Stimulated activated CD4-positive, alpha-beta T cell treated with anti-CD3 and anti-CD28 coated beads, Interleukin-1b, Interleukin-23, amount 100 ng/mL, for 24 hours (primary cell): ENCODE measurements around the gene MAPK8IP3.
"Not testable (repeated sequence)": the region's sequence is repeated elsewhere in the genome, so short reads cannot be mapped to it uniquely, and the experiment has no call there.

Source experiments
- DNase-seq, 4 experiments: peaks; one replicate each; pipeline ENCODE4 v3.0.0-alpha.2; 2020; ENCODE audit warnings: low read depth in 4 of 4, low spot score in 1 of 4

The MAPK8IP3 gene

DNA sequence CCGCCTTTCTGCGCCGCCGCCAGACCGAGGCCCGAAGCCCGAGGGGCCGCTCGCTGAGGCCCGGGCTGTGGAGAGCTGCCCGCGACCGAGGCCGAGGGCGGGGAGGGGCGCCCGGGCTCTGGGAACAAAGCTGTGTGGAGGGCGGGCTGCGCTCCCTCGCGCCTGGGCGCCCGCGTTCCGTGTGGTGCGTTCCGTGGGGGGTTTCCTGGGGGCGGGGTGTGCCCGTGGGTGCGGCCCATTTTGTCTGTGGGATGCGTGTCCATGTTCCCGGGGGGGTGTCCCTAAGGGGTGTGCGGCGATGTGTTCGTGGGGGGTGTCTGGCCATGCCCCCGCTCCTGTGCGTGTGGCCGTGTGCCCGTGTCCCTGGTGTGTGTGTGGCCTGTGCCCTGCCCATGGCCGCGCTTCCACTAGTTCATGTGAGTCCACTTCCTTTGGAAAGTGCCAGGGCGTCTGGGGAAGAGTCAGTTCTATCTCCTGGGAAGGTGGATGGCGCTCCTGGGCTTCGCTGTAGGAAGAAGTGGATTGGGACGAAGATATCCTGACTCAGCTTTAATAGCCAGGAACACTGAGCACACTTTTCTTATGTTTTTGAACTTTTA is 27.4 kb upstream of the MAPK8IP3 start:
- DNase-seq: peak in 3 of 4 experiments; percentile 17 to 30 (median 17)

DNA sequence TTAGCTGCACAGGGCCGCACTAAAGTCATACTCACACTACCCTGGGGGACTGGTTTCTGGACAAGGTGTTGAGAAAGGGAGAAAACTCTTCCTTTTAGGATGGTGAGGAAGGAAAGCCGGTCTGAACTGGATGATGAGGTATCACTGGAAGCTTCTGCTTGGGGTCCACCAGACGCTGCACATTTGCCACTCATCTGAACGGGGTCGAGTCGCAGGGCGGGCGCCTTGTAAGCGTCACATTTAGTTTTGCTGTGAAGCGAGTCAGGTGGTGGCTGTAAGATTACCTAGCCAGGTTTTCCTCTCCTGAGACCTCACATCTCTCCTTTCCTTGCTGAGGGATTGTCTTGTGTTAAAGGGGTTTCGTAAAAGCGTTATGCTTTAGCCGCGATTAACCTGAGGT is 25.6 kb upstream of the MAPK8IP3 start:
- no peak for DNase-seq

DNA sequence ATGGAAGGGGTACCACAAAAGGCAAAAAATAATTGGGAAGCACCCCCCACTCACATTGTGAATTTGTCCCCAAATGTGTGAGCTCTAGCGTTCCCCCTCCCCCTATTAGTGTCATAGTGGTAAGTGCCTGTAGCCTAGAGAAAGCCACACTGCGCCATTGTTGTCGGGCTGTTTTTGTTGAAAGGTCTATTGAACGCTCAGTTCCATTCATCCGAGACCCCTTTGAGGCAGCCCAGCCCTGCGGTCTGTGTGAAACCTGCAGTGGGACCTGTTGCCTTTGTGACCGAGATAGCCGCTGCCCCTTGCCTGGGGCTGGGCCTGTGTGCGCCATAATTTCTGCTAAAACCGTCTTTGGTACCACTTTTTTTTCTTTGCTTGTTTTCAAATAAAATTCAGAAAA is 25.0 kb upstream of the MAPK8IP3 start:
- no peak for DNase-seq

DNA sequence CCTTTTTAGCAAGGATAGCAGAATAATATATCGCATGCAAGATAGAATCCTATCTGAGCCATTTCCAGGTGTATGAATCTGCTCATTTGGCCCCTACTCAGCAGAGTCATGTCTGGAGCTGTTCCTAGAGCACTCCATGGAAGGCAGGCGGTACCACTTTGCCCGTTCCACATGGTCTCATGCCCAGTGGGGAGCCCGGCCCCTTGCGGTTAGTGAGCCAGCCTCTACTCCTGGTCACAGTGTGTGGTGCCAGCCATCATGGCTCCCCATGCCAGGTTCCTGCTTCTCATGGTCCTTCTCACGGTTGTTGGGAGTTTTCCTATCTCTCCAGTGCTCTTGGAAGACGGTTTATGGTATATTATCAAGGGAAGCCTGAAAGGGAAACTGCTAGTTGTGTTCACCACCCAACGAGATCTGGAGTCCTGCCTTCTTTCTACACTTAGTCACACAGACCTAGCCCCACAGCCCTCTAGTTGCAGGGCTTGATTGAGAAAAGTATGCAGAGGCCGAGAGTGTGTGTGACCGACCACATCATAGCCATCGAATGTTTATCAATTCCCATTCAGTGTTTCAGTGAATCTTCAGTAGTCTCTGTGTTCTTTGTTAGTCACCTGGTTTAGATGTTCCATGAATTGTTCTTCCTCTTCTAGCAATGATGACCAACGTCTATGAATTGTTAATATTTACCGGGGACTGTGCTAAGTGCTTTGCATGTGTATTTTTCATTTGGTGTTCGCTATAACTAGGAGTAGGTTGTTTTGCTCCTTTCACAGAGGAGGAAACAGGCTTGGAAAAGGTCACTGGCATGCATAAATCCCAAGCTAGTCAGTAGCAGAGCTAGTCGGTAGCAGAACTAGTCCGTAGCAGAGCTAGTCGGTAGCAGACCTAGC is 18.3 kb upstream of the MAPK8IP3 start:
- DNase-seq: no peak

DNA sequence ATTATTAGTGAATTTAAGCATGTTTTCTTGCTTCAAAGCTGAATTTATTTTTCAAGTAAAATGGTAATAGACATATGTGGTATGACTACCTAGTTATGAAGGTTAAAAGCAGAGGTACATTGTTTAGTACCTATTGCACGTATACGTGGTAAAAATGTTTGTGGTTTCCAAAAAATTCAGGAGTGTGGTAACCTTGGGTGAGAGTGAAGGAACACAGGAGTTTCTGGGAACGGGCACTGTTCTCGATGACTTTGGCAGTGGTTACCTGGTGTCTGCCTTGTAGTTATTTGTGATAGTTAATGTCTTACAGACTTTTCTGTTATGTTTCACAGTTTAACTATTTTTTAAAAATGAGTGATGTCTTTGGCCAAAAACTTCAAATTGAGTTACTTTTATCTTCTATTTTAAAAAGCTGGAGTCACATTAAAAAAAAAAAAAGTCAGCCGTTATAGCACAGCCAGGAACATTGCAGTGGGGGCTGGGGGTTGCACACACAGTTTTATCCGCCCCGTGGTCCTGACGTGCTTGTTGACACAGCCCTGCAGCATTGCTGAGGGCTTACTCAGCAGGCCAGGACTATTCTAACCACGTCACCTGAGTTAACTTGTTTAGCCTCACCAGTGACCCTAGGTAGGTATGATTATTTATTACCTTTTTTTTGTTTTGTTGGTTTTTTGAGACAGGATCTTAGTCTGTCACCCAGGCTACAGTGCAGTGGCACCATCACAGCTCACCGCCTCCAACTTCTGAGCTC is 17.0 kb upstream of the MAPK8IP3 start:
- no peak for DNase-seq

DNA sequence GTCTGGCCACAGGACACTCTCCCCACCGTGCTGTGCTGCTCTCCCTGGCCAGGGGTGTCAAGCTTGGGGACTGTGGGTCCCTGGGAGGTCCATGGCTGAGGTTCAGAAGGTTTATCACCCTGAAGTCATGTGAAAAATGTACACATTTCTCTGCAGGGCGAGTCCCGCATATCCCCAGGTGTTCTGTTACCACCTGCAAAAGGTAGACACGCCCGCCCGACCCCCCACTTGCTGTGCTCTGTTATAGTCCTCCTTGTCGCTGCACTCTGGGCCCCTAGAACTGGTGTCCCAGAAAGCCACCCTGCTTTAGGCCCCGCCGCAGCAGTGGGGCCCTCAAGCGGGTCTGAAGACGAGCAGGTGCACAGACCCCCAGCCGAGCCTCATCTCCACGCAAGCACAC is 16.1 kb upstream of the MAPK8IP3 start:
- DNase-seq: no peak

DNA sequence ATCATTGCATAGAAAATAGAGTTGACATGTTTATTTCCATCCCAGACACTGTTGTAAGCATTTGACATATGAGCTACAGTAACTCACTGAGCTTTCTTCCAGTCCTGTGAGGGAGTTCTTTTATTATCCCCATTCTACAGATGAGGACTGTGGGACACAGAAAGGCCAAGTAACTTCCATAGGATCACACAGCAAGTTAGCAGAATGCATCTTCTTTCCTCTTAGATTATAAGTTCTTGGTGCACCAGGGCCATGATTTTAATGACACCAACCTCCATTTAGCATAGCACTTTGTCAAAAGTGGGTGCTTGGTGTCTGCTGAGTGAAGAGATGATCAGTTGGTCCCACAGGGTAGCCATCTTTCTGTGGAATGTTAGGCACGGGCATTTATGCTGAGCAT is 15.2 kb upstream of the MAPK8IP3 start:
- DNase-seq: no peak

DNA sequence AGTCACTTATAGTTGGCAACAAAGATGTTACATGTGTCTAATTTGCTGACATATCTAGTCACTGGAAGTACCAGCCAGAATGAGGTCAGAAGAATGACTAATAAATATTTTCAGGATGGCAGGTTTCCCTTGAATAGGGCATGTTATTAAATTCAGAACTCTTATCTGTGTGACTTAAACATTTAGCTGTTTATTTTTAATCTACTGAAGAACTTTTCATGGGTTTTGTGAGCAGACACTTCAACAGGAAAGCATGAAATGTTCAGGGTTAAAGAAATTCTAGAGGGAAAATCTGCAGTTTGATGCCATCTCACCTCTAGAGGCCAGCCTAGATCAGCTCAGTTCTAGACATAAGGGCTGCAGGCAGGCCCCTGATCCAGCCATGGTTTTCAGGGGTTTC is 14.7 kb upstream of the MAPK8IP3 start:
- DNase-seq: no peak

DNA sequence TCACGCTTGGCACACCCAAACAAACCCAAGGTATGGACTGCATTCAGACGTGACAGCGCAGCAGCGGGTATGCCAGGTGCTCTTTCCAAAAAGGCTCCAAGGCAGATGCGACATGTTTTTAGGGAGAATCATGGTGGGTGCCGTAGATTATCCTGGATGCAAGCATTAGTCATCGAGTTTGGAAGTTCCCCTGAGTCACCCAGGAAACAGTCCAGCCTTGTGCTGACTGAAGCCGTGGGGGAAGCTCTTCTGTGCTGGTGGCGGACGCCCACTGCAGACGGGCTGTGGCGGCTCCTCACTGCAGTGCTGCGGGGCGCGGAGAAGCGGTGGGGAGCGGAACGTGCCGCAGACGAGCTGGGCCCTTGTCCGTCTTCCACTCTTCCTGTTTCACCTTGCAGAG is 14.0 kb upstream of the MAPK8IP3 start:
- DNase-seq: no peak

DNA sequence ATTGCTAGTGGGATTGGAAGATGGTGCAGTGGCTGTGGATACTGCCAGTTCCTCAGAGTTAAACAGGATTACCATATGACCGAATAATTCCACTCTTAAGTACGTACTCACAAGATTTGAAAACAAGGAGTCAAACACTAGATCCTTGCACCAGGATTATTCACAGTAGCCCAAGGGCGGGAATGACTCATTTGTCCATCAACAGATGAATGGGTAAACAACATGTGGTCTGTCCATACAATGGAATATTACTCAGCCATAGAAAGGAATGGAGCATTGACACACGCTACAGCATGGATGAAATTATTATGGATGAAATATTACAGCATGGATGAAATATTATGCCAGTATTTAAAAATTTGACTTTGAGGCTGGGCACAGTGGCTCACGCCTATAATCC is 9.1 kb upstream of the MAPK8IP3 start:
- DNase-seq: no peak

DNA sequence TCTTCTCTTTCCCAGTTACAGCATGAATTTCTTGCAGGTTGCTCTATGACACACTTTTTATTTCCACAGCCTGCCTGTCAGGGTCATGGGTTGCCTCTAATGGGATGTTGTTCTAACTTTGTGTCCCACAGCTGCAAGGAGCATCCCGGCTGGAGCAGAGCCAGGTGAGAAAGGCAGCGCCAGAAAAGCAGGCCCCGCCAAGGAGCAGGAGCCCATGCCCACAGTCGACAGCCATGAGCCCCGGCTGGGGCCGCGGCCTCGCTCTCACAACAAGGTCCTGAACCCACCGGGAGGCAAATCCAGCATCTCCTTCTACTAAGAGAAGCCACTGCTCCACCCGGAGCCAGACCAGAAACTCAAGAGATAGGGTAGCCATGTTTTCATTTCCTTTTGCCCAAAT is 7.3 kb upstream of the MAPK8IP3 start:
- no peak for DNase-seq

DNA sequence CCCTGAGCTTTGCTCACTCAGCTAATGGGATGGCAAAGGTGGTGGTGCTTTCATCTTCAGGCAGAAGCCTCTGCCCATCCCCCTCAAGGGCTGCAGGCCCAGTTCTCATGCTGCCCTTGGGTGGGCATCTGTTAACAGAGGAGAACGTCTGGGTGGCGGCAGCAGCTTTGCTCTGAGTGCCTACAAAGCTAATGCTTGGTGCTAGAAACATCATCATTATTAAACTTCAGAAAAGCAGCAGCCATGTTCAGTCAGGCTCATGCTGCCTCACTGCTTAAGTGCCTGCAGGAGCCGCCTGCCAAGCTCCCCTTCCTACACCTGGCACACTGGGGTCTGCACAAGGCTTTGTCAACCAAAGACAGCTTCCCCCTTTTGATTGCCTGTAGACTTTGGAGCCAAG is 5.7 kb upstream of the MAPK8IP3 start:
- no peak for DNase-seq

DNA sequence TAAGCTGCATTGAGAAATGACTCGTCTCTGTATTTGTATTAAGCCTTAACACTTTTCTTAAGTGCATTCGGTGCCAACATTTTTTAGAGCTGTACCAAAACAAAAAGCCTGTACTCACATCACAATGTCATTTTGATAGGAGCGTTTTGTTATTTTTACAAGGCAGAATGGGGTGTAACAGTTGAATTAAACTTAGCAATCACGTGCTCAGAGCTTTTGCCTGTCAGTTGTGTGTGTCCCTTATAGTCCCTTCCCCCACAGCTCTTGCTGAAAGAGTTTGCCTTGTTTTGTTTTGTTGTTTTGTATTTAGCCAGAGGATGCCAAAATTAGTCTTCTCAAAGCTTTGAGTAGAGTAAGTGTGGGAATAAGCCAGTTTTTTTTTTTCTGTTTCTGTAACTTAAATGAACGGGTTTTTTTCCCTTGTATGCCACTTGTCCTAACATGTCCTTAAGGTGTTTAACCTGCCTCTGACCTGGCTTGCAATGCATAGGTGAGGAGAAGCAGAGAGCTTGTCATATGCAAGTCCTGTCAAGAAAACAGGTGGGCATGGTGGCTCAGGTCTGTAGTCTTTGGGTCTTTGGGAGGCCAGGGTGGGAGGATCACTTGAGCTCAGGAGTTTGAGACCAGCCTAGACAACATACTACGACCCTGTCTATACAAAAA is 4.6 kb upstream of the MAPK8IP3 start:
- DNase-seq: no peak

DNA sequence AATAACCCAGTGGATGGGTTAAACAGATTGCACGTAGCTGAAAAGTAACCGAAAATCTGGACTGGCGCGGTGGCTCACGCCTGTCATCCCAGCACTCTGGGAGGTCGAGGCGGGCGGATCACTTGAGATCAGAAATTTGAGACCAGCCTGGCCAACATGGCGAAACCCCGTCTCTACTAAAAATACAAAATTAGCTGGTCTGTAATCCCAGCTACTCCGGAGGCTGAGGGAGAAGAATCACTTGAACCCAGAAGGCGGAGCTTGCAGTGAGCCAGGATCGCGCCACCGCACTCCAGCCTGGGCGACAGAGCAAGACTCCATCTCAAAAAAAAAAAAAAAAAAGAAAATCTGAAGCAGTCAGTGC is 689 bp upstream of the MAPK8IP3 start:
- DNase-seq: not testable (repeated sequence)

DNA sequence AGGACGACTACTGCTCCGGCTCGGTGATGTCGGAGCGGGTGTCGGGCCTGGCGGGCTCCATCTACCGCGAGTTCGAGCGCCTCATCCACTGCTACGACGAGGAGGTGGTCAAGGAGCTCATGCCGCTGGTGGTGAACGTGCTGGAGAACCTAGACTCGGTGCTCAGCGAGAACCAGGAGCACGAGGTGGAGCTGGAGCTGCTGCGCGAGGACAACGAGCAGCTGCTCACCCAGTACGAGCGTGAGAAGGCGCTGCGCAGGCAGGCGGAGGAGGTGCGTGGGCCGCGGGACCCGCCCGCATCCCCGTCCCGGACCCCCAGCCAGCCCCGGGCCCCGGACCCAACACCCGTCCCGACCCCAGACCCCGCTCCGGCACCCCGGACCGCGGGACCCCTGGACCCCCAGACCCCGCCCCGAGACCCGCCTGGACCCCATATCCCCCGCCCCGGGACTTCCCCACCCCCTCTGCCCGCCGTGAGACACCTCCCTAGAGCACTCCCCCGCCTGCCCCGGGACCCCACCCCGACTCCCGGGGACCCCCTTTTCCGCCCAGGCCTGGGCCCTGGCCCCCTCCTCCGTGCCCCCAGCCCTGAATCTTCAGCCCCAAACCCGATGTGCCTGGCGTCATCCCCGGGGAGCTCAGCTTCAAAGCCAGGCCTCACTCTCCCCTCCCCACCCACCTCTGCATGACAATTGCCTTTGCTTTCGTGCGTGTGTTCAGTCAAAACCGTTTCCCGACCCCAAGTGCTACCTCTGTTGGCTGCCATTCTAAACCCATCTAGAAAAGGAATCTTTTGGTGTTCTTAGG is 594 bp downstream of the MAPK8IP3 start:
- peak in 2 of 4 experiments; percentile 18 to 26 for DNase-seq

DNA sequence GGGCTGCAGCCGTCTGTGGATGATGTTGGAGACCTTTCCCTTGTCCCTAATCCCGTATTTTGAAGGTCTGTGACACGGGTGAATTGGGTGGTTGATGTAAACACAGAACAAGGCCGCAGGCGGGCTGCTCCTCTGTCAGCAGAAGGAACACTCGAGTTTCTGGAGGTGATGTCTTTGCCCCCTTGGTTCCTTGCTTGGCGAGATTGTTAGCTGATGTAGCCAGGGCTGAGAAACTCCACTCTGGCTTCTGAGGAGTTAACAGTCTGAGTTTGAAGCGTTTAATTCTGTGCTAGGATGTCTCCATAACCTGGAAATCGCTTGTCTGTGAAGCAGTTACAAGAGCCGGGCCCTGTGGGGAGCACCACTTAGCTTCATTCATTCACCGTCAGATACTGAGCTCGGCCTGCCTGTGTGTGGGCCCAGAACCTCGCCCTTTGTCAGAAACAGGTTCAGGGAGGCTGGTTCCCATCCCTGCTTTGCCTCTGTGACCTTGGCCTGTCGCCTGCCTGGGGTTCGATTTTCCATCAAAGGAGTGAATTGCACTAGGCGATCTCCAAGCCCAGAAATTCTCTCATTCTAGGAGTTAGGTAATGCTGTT is 1.3 kb downstream of the MAPK8IP3 start:
- no peak for DNase-seq

DNA sequence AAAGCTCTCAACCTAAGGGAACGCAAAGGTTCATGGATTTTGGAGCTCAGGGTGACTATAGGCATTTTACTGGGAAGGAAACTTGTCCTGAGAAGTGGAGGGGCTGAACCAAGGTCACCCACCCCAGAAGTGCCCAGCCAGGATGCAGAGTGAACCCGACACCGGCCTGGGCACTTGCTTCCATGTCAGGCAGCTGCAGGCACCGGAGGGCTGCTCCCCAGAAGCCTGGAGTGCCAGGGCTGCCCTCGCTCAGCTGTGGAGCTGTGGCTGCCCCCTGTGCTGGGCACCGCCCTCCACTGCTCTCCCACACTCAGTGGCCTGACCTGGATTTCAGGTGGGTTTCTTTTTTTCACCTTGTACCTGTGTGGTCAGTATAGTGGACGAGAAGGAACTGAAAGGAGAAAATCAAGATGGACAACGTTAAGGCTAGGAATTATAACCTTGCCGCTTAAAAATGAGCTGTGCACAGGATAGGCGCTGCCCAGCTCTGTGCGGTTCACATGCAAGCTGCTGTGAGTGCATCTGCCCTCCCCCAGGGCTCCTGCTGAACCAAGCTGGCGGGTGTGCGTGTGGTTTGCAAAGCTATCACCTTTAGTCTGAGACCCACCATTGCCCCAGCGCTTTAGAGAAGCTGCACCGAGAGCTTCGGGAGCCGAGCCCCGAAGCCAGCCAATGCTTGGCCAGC is 2.2 kb downstream of the MAPK8IP3 start:
- DNase-seq: no peak

DNA sequence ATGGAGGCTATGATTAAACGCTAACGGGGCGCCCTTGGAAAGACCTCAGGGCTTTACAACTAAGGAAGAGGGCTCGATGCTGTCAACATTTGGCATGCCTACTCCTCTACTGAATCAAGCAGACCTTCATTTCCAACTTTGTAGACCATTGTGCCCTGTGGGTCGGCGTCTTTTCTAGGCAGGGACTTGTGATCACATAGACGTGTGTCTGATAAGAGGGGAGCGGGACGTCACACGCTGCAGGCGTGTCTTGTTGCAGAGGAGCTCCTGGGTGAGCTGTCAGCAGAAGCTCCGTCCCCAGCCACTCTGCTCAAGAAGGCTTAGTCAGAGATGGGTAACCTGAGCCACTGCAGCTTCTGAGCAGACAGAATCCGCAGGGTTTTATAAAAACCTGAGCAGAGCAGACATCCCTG is 2.8 kb downstream of the MAPK8IP3 start:
- DNase-seq: no peak

DNA sequence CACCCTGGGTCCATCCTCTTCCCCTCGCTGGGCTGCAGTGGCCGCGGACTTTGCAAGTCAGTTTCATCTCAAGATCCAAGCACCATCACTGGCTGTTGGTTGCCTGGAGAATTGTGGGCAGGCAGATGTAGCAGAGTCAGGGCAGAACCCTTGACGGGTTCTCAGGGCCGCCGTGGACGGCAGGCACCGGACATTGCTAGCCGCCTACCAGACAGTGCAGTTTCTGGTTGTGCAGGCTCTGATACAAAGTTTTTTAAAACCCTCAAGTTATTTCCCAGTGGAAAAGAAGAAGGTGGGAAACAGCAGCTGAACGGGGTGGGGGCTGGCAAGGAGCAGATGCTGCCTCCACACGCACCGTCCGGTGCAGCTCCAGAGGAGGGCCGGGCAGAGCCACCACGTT is 3.4 kb downstream of the MAPK8IP3 start:
- no peak for DNase-seq
